WI38 (cell line): ENCODE data around the gene HIF3A.

Source experiments
- H3K4me3 ChIP-seq: 2 replicates; pipeline ENCODE4 v1.5.1; 2011; ENCODE audit warnings: low read depth, mild to moderate bottlenecking, control low read depth, low read length
- CTCF ChIP-seq: IDR thresholded peaks from 2 replicates; pipeline ENCODE4 v1.5.1; 2012; ENCODE audit warnings: low read depth, mild to moderate bottlenecking, control low read depth, low read length

Gene HIF3A

GRCh38 chr19:46337487-46337886, 40.6 kb downstream of the HIF3A start:
- H3K4me3 ChIP-seq: no peak overlapping the region
- TF ChIP-seq CTCF: no peak

GRCh38 chr19:46339446-46339845, 42.6 kb downstream of the HIF3A start:
- TF ChIP-seq CTCF: no peak
- H3K4me3 ChIP-seq: no peak overlapping the region

GRCh38 chr19:46340051-46340659, 43.3 kb downstream of the HIF3A start:
- H3K4me3 ChIP-seq: no peak overlapping the region
- TF ChIP-seq CTCF: no peak

GRCh38 chr19:46341937-46342336, 45.1 kb downstream of the HIF3A start:
- TF ChIP-seq CTCF: no peak
- no peak overlapping the region for H3K4me3 ChIP-seq

- H3K4me3 ChIP-seq: no peak overlapping the region
- TF ChIP-seq CTCF: no peak
These were observed 47.5 kb downstream of the HIF3A start for GRCh38 chr19:46344363-46344762.

- no peak overlapping the region for H3K4me3 ChIP-seq
- no peak for TF ChIP-seq CTCF
These were observed 48.3 kb downstream of the HIF3A start for GRCh38 chr19:46345157-46345556.

- TF ChIP-seq CTCF: peak; percentile 96
- peak within 1 kb of the TSS; percentile 98 for H3K4me3 ChIP-seq
These were observed 50.2 kb downstream of the HIF3A start, which contains the start of gene PPP5C for GRCh38 chr19:46346821-46347571. PPP5C (plus strand) TSS chr19:46347087; CDS start chr19:46347097, 10 bp downstream.
